Measurements from ENCODE around the gene ADK. TPM values are rescaled to one million over a fixed set of nuclear protein-coding genes. Genes with fewer than 3 reads are reported as not detected.
"Not testable (repeated sequence)": the region's sequence is repeated elsewhere in the genome, so short reads cannot be mapped to it uniquely, and the experiment has no call there.

Gene ADK
- total RNA-seq, 1 donor from 2014 or later, result 47.4 TPM

- Mint-ChIP-seq H3K27me3 (ENCODE audit: insufficient read depth) (no peaks in the 10 kb centered on the region), H3K36me3 (ENCODE audit: low read depth) (peaks cover 9% of the 10 kb centered on the region), H3K4me1 (ENCODE audit: low read depth) (peaks cover 45% of the 10 kb centered on the region), H3K27ac (peak overlapping the region; percentile 88), H3K9me3 (no peaks in the 10 kb centered on the region), H3K4me3 (peak overlapping the region; percentile 93)
- peak; percentile 93 for DNase-seq (ENCODE audit: low spot score)
- intact Hi-C loops (cut with micrococcal nuclease), result loop anchor here (1.0 to 5.0 kb wide), 10 partner anchors 14 to 1059 kb away; partner anchors contain the start of genes ADK, COMTD1, MRPS16 and SAMD8
Observed at GRCh38 chr10:74176380-74177139, 25.5 kb downstream of the ADK start.

- peaks cover 52% of the 10 kb centered on the region for H3K4me1 Mint-ChIP-seq (ENCODE audit: low read depth)
- H3K27ac Mint-ChIP-seq, result peak overlapping the region; percentile 88
Observed at GRCh38 chr10:74177140-74177677, 26.2 kb downstream of the ADK start.

GRCh38 chr10:74178042-74178791, 27.2 kb downstream of the ADK start:
- intact Hi-C loops (cut with micrococcal nuclease), result loop anchor here (5.0 kb wide), 2 partner anchors 181 to 221 kb away; partner anchors contain the start of gene VCL
- Mint-ChIP-seq H3K4me1 (ENCODE audit: low read depth) (peaks cover 52% of the 10 kb centered on the region), H3K36me3 (ENCODE audit: low read depth) (peaks cover 10% of the 10 kb centered on the region), H3K27me3 (ENCODE audit: insufficient read depth) (no peaks in the 10 kb centered on the region), H3K27ac (no peak overlapping the region), H3K9me3 (no peaks in the 10 kb centered on the region), H3K4me3 (peak overlapping the region; percentile 60)
- DNase-seq (ENCODE audit: low spot score), result no peak

More at GRCh38 chr10:74177140-74177677, 26.2 kb downstream of the ADK start:
- H3K9me3 Mint-ChIP-seq, result no peaks in the 10 kb centered on the region
- no peak for DNase-seq (ENCODE audit: low spot score)
- intact Hi-C loops (cut with micrococcal nuclease), result loop anchor here (2.0 to 5.0 kb wide), 4 partner anchors 14 to 220 kb away; partner anchors contain the start of gene VCL
- H3K27me3 Mint-ChIP-seq (ENCODE audit: insufficient read depth), result no peaks in the 10 kb centered on the region
- peak overlapping the region; percentile 93 for H3K4me3 Mint-ChIP-seq
- peaks cover 10% of the 10 kb centered on the region for H3K36me3 Mint-ChIP-seq (ENCODE audit: low read depth)

GRCh38 chr10:74179111-74179710, 28.2 kb downstream of the ADK start:
- peaks cover 10% of the 10 kb centered on the region for H3K36me3 Mint-ChIP-seq (ENCODE audit: low read depth)
- H3K9me3 Mint-ChIP-seq, result no peaks in the 10 kb centered on the region
- no peak for DNase-seq (ENCODE audit: low spot score)
- intact Hi-C loops (cut with micrococcal nuclease), result loop anchor here (5.0 kb wide), 2 partner anchors 182 to 222 kb away; partner anchors contain the start of gene VCL
- H3K27me3 Mint-ChIP-seq (ENCODE audit: insufficient read depth), result no peaks in the 10 kb centered on the region
- H3K4me1 Mint-ChIP-seq (ENCODE audit: low read depth), result peaks cover 52% of the 10 kb centered on the region
- no peak overlapping the region for H3K27ac Mint-ChIP-seq
- peak overlapping the region; percentile 1 for H3K4me3 Mint-ChIP-seq

- Mint-ChIP-seq H3K27me3 (ENCODE audit: insufficient read depth) (no peaks in the 10 kb centered on the region), H3K36me3 (ENCODE audit: low read depth) (peaks cover 4% of the 10 kb centered on the region), H3K4me3 (no peak overlapping the region), H3K27ac (no peak overlapping the region), H3K9me3 (no peaks in the 10 kb centered on the region), H3K4me1 (ENCODE audit: low read depth) (peaks cover 37% of the 10 kb centered on the region)
- intact Hi-C loops (cut with micrococcal nuclease), result no loop called here
- no peak for DNase-seq (ENCODE audit: low spot score)
Observed at GRCh38 chr10:74186678-74187077, 35.7 kb downstream of the ADK start.

- peaks cover 2% of the 10 kb centered on the region for H3K36me3 Mint-ChIP-seq (ENCODE audit: low read depth)
- no peaks in the 10 kb centered on the region for H3K9me3 Mint-ChIP-seq
- no peak for DNase-seq (ENCODE audit: low spot score)
- intact Hi-C loops (cut with micrococcal nuclease), result no loop called here
- H3K27me3 Mint-ChIP-seq (ENCODE audit: insufficient read depth), result no peaks in the 10 kb centered on the region
- no peak overlapping the region for H3K27ac Mint-ChIP-seq
- H3K4me3 Mint-ChIP-seq, result no peak overlapping the region
- H3K4me1 Mint-ChIP-seq (ENCODE audit: low read depth), result peaks cover 31% of the 10 kb centered on the region
Observed at GRCh38 chr10:74187237-74187636, 36.2 kb downstream of the ADK start.

- H3K4me1 Mint-ChIP-seq (ENCODE audit: low read depth), result peaks cover 34% of the 10 kb centered on the region
- intact Hi-C loops (cut with micrococcal nuclease); H3K27me3 Mint-ChIP-seq (ENCODE audit: insufficient read depth); H3K9me3 Mint-ChIP-seq; DNase-seq (ENCODE audit: low spot score); H3K4me3 Mint-ChIP-seq; H3K36me3 Mint-ChIP-seq (ENCODE audit: low read depth); H3K27ac Mint-ChIP-seq: not testable (repeated sequence)
Observed at GRCh38 chr10:74188617-74189016, 37.6 kb downstream of the ADK start.

- peak; percentile 9 for DNase-seq (ENCODE audit: low spot score)
- Mint-ChIP-seq H3K27ac (peak overlapping the region; percentile 72), H3K36me3 (ENCODE audit: low read depth) (no peaks in the 10 kb centered on the region), H3K4me1 (ENCODE audit: low read depth) (peaks cover 47% of the 10 kb centered on the region), H3K27me3 (ENCODE audit: insufficient read depth) (no peaks in the 10 kb centered on the region), H3K4me3 (peak overlapping the region; percentile 58), H3K9me3 (no peaks in the 10 kb centered on the region)
- intact Hi-C loops (cut with micrococcal nuclease), result loop anchor here (1.0 to 5.0 kb wide), 4 partner anchors 8 to 38 kb away; partner anchors contain the start of genes ADK and AP3M1
Observed at GRCh38 chr10:74189999-74190421, 39.0 kb downstream of the ADK start.

GRCh38 chr10:74190494-74190893, 39.5 kb downstream of the ADK start:
- Mint-ChIP-seq H3K9me3 (no peaks in the 10 kb centered on the region), H3K27me3 (ENCODE audit: insufficient read depth) (no peaks in the 10 kb centered on the region), H3K27ac (peak overlapping the region; percentile 72), H3K36me3 (ENCODE audit: low read depth) (peaks cover 1% of the 10 kb centered on the region), H3K4me3 (peak overlapping the region; percentile 58), H3K4me1 (ENCODE audit: low read depth) (peaks cover 49% of the 10 kb centered on the region)
- intact Hi-C loops (cut with micrococcal nuclease), result loop anchor here (1.0 to 5.0 kb wide), 4 partner anchors 8 to 38 kb away; partner anchors contain the start of genes ADK and AP3M1
- DNase-seq (ENCODE audit: low spot score), result no peak

GRCh38 chr10:74194545-74194944, 43.5 kb downstream of the ADK start:
- no peak overlapping the region for H3K27ac Mint-ChIP-seq
- H3K9me3 Mint-ChIP-seq, result no peaks in the 10 kb centered on the region
- H3K4me1 Mint-ChIP-seq (ENCODE audit: low read depth), result peaks cover 36% of the 10 kb centered on the region
- no peak overlapping the region for H3K4me3 Mint-ChIP-seq
- DNase-seq (ENCODE audit: low spot score), result no peak
- intact Hi-C loops (cut with micrococcal nuclease), result loop anchor here (5.0 kb wide), 2 partner anchors 33 to 42 kb away; partner anchors contain the start of genes ADK and AP3M1
- peaks cover 1% of the 10 kb centered on the region for H3K36me3 Mint-ChIP-seq (ENCODE audit: low read depth)
- H3K27me3 Mint-ChIP-seq (ENCODE audit: insufficient read depth), result no peaks in the 10 kb centered on the region

GRCh38 chr10:74194999-74195398, 44.0 kb downstream of the ADK start:
- Mint-ChIP-seq H3K9me3 (no peaks in the 10 kb centered on the region), H3K27me3 (ENCODE audit: insufficient read depth) (no peaks in the 10 kb centered on the region), H3K27ac (no peak overlapping the region), H3K4me3 (no peak overlapping the region), H3K4me1 (ENCODE audit: low read depth) (peaks cover 31% of the 10 kb centered on the region), H3K36me3 (ENCODE audit: low read depth) (peaks cover 1% of the 10 kb centered on the region)
- intact Hi-C loops (cut with micrococcal nuclease), result loop anchor here (5.0 kb wide), 2 partner anchors 32 to 43 kb away; partner anchors contain the start of genes ADK and AP3M1
- DNase-seq (ENCODE audit: low spot score), result no peak

- DNase-seq (ENCODE audit: low spot score), result no peak
- intact Hi-C loops (cut with micrococcal nuclease), result no loop called here
- no peaks in the 10 kb centered on the region for H3K27me3 Mint-ChIP-seq (ENCODE audit: insufficient read depth)
- H3K4me3 Mint-ChIP-seq, result no peak overlapping the region
- peaks cover 15% of the 10 kb centered on the region for H3K4me1 Mint-ChIP-seq (ENCODE audit: low read depth)
- H3K9me3 Mint-ChIP-seq, result no peaks in the 10 kb centered on the region
- no peak overlapping the region for H3K27ac Mint-ChIP-seq
- peaks cover 4% of the 10 kb centered on the region for H3K36me3 Mint-ChIP-seq (ENCODE audit: low read depth)
Observed at GRCh38 chr10:74199315-74199714, 48.3 kb downstream of the ADK start.

Data from activated T-helper 1 cell treated with anti-CD3 and anti-CD28 coated beads, Interleukin-12 subunit alpha, Interleukin-12 subunit beta, Interleukin-2, Interleukin-4 antibody, amounts not matched to agents 30 ng/mL and 10 ng/mL and 1 ng/mL, durations not matched to agents 14 hours and 24 hours and 36 hours (primary cell).